Neuronal stem cell (in vitro differentiated cells): ENCODE results near the gene NRG3.

Source experiments
- DNase-seq: peaks from one replicate; pipeline ENCODE4 v3.0.0-alpha.2; 2013; ENCODE audit warnings: low spot score
- H2AFZ ChIP-seq: one replicate; pipeline ENCODE4 v1.6.1; 2013; ENCODE audit warnings: mild to moderate bottlenecking, low read length, inconsistent platforms
- H2AK5ac ChIP-seq: 2 replicates; pipeline ENCODE4 v1.6.1; 2013; ENCODE audit warnings: low read depth, mild to moderate bottlenecking, inconsistent platforms, low read length, moderate library complexity, mixed read lengths
- H2BK120ac ChIP-seq: 2 replicates; pipeline ENCODE4 v1.6.1; 2013; ENCODE audit warnings: low read depth, mild to moderate bottlenecking, inconsistent platforms, low read length, moderate library complexity, mixed read lengths
- H2BK12ac ChIP-seq: one replicate; pipeline ENCODE4 v1.6.1; 2013; ENCODE audit warnings: low read length, inconsistent platforms
- H2BK15ac ChIP-seq: 2 replicates; pipeline ENCODE4 v1.6.1; 2013; ENCODE audit warnings: mild to moderate bottlenecking, low read length, inconsistent platforms, mixed read lengths
- H2BK5ac ChIP-seq: one replicate; pipeline ENCODE4 v1.6.1; 2013; ENCODE audit warnings: inconsistent platforms, mild to moderate bottlenecking, low read length, moderate library complexity
- H3K14ac ChIP-seq: one replicate; pipeline ENCODE4 v1.6.1; 2013; ENCODE audit warnings: low read length, inconsistent platforms
- H3K18ac ChIP-seq: 2 replicates; pipeline ENCODE4 v1.6.1; 2013; ENCODE audit warnings: low read length, inconsistent platforms
- H3K23ac ChIP-seq: 2 replicates; pipeline ENCODE4 v1.6.1; 2013; ENCODE audit warnings: low read depth, mild to moderate bottlenecking, mixed read lengths, low read length, inconsistent platforms; ENCODE audit not compliant: poor library complexity
- H3K27ac ChIP-seq: replicated peaks from 3 replicates; pipeline ENCODE4 v1.5.1; 2013; ENCODE audit warnings: low read length, inconsistent platforms
- H3K27me3 ChIP-seq, 3 experiments: 2 replicates each; pipeline ENCODE4 v1.6.1; 2013; ENCODE audit warnings: low read length in 3 of 3, mild to moderate bottlenecking in 2 of 3, inconsistent platforms in 1 of 3, low read depth in 1 of 3, mixed read lengths in 1 of 3, moderate library complexity in 1 of 3; ENCODE audit not compliant: control insufficient read depth in 3 of 3, insufficient read depth in 3 of 3
- H3K36me3 ChIP-seq, 2 donors: replicated peaks in 1 of 2; 2 replicates each; pipeline ENCODE4 v1.6.1; 2013; ENCODE audit warnings: low read length in 2 of 2; ENCODE audit not compliant: control insufficient read depth in 2 of 2, insufficient read depth in 2 of 2
- H3K4ac ChIP-seq: 2 replicates; pipeline ENCODE4 v1.6.1; 2013; ENCODE audit warnings: inconsistent platforms, mild to moderate bottlenecking, low read length, moderate library complexity
- H3K4me1 ChIP-seq, 2 donors: 1 replicate in 1 of 2; 2 replicates in 1 of 2; pipeline ENCODE4 v1.6.1; 2013; ENCODE audit warnings: low read length in 2 of 2, low read depth in 1 of 2; ENCODE audit not compliant: control insufficient read depth in 2 of 2, insufficient read depth in 1 of 2
- H3K4me2 ChIP-seq: one replicate; pipeline ENCODE4 v1.6.1; 2013; ENCODE audit warnings: mild to moderate bottlenecking, low read length, inconsistent platforms; ENCODE audit not compliant: insufficient read depth, poor library complexity, severe bottlenecking
- H3K4me3 ChIP-seq, 2 donors: 2 replicates each; pipeline ENCODE4 v1.5.1; 2013; ENCODE audit warnings: low read length in 2 of 2, mild to moderate bottlenecking in 2 of 2, inconsistent platforms in 1 of 2, moderate library complexity in 1 of 2
- H3K79me1 ChIP-seq: one replicate; pipeline ENCODE4 v1.6.1; 2013; ENCODE audit warnings: low read depth, mild to moderate bottlenecking, inconsistent platforms, low read length, moderate library complexity
- H3K9ac ChIP-seq: one replicate; pipeline ENCODE4 v1.6.1; 2013; ENCODE audit warnings: mild to moderate bottlenecking, low read depth, low read length, inconsistent platforms; ENCODE audit not compliant: poor library complexity
- H3K9me3 ChIP-seq, 2 donors: replicated peaks in 1 of 2; 2 replicates each; pipeline versions ENCODE3 to v1.6.1; 2013; ENCODE audit warnings: low read length in 2 of 2, mild to moderate bottlenecking in 2 of 2, inconsistent platforms in 1 of 2, low read depth in 1 of 2, mixed read lengths in 1 of 2, moderate library complexity in 1 of 2; ENCODE audit not compliant: control insufficient read depth in 2 of 2, insufficient read depth in 1 of 2
- H4K8ac ChIP-seq: one replicate; pipeline ENCODE4 v1.6.1; 2013; ENCODE audit warnings: low read depth, mild to moderate bottlenecking, inconsistent platforms, low read length, moderate library complexity
- H4K91ac ChIP-seq: one replicate; pipeline ENCODE4 v1.6.1; 2013; ENCODE audit warnings: low read length, low read depth, mild to moderate bottlenecking, inconsistent platforms; ENCODE audit not compliant: poor library complexity
- WGBS, 2 donors: extraction: QIAGEN DNeasy Blood & Tissue Kit; methylation state at CpG; one replicate each; pipeline ENCODE4 v1.1.7; 2013; ENCODE audit warnings: missing lambda C conversion rate in 2 of 2, mixed read lengths in 1 of 2; ENCODE audit not compliant: insufficient read length in 2 of 2, insufficient replicate concordance in 1 of 2; ENCODE audit errors: extremely low coverage in 2 of 2; 5-methylcytosine and 5-hydroxymethylcytosine counted together

NRG3 gene

DNA sequence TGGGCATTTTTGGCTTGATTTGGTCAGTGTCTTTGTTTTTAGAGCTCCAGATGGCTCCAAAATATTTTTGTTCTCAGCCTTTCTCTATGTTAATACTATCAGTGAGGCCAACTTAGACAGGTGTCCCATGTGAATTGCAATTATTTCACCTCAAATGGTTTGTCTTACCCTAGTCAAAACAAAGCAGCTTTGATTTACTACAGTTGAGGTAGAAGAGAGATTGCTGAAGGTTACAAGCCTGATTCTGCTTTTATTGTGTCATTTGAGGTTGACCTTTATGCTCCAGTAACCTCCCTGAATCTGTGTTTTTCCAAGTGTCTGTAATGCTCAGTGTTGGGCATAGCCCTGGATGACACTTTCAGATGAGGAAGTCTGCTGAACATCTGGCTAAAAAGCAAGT is 882.9 kb downstream of the NRG3 start:
- Histone ChIP-seq H3K18ac (no peak overlapping the region), H3K9me3 (no peaks in the 10 kb centered on the region), H3K4ac (no peak overlapping the region), H3K27me3 (no peaks in the 10 kb centered on the region), H2AFZ (no peak overlapping the region), H3K14ac (no peak overlapping the region), H3K27ac (no peak overlapping the region), H3K4me1 (peaks cover 2 to 13% of the 10 kb centered on the region in 2 donors), H2BK5ac (no peak overlapping the region), H3K79me1 (no peaks in the 10 kb centered on the region), H3K4me2 (no peak overlapping the region), H2BK15ac (no peak overlapping the region), H2AK5ac (no peak overlapping the region), H3K23ac (no peak overlapping the region), H4K8ac (no peak overlapping the region), H3K36me3 (no peaks in the 10 kb centered on the region), H4K91ac (no peak overlapping the region), H3K9ac (no peak overlapping the region), H2BK12ac (no peak overlapping the region), H2BK120ac (no peak overlapping the region), H3K4me3 (no peak overlapping the region)
- no peak for DNase-seq

DNA sequence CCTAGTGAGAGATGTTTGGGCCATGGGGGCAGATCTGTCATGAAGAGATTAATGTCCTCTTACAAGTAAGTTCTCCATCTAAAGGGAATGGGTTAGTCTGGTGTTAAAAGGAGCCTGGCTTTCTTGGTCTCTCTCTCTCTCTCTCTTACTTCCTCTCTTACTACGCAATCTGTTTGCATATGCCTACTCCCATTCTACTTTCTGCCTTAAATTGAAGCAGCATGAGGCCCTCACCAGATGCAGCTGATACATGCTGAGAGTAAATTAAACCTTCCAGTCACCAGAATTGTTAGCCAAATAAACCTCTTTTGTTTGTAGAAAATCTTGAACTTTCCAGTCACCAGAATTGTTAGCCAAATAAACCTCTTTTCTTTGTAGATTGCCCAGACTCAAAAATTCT is 884.1 kb downstream of the NRG3 start:
- Histone ChIP-seq H4K8ac (no peak overlapping the region), H2BK12ac (no peak overlapping the region), H2AK5ac (no peak overlapping the region), H3K9me3 (peaks cover 0 to 2% of the 10 kb centered on the region in 2 donors), H3K79me1 (no peaks in the 10 kb centered on the region), H3K4ac (no peak overlapping the region), H2BK15ac (no peak overlapping the region), H3K14ac (no peak overlapping the region), H3K27me3 (no peaks in the 10 kb centered on the region), H3K4me3 (no peak overlapping the region), H2BK5ac (no peak overlapping the region), H3K4me2 (no peak overlapping the region), H3K9ac (no peak overlapping the region), H3K36me3 (no peaks in the 10 kb centered on the region), H2AFZ (no peak overlapping the region), H3K4me1 (peaks cover 2 to 13% of the 10 kb centered on the region in 2 donors), H2BK120ac (no peak overlapping the region), H3K27ac (no peak overlapping the region), H3K23ac (no peak overlapping the region), H4K91ac (no peak overlapping the region), H3K18ac (no peak overlapping the region)
- DNase-seq, result no peak
- no CpG with 5 or more reads among the region's 1 CpG for WGBS, 2 donors

DNA sequence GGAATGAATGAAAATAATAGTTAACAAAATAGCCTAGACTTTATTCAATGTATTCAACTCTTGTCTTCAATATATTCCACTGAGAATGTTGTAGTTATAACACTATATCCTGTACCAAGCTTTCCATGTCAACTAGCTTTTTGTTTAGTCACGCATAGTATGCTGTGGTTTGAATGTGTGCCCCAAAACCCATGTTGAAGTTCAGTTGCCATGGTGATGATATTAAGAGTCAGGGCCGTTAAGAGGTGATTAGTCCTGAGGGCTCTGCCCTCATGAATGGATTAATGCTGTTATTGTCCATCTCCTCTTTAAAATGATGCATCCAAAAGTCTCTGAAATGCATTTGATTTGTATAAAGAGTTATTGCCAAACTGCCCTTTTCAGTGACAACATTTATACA is 887.6 kb downstream of the NRG3 start:
- no peak overlapping the region for H2BK15ac ChIP-seq
- H3K4ac ChIP-seq, result no peak overlapping the region
- no peak overlapping the region for H3K27ac ChIP-seq
- H2AFZ ChIP-seq, result no peak overlapping the region
- WGBS, 2 donors, result no CpG with 5 or more reads among the region's 2 CpGs
- no peak overlapping the region for H2AK5ac ChIP-seq
- H4K91ac ChIP-seq, result no peak overlapping the region
- no peak overlapping the region for H3K23ac ChIP-seq
- no peak for DNase-seq
- H3K9ac ChIP-seq, result no peak overlapping the region
- no peak overlapping the region for H3K4me3 ChIP-seq
- H2BK5ac ChIP-seq, result no peak overlapping the region
- H3K18ac ChIP-seq, result no peak overlapping the region
- no peak overlapping the region for H2BK120ac ChIP-seq
- no peak overlapping the region for H4K8ac ChIP-seq
- H3K27me3 ChIP-seq, result no peaks in the 10 kb centered on the region
- peaks cover 2 to 8% of the 10 kb centered on the region in 2 donors for H3K4me1 ChIP-seq
- H3K4me2 ChIP-seq, result no peak overlapping the region
- peaks cover 0 to 3% of the 10 kb centered on the region in 2 donors for H3K9me3 ChIP-seq
- H3K79me1 ChIP-seq, result no peaks in the 10 kb centered on the region
- H2BK12ac ChIP-seq, result no peak overlapping the region
- H3K36me3 ChIP-seq, result no peaks in the 10 kb centered on the region
- no peak overlapping the region for H3K14ac ChIP-seq

DNA sequence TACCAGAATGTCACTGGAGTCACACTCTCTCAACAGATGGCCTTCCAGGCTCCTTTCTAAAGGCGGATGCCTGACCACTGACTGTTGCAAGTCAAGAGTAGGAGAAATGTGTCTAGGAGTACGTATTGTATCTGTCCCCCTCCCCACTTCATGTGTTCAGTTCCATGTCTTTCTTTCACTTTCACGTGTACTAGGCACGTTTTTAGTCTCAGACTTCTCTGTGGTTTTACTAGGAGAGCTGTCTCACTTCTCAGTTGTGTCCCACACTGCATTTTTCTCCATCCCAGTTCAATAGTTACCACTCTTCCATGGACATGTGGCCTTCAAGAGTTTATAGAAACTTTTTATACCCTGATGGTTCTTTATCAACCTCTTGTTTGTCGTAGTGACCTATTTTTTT is 893.0 kb downstream of the NRG3 start:
- Histone ChIP-seq H4K8ac (no peak overlapping the region), H2BK15ac (no peak overlapping the region), H3K36me3 (no peaks in the 10 kb centered on the region), H3K4ac (no peak overlapping the region), H3K14ac (no peak overlapping the region), H3K4me3 (no peak overlapping the region), H2BK120ac (no peak overlapping the region), H3K79me1 (no peaks in the 10 kb centered on the region), H3K23ac (no peak overlapping the region), H4K91ac (no peak overlapping the region), H3K4me2 (no peak overlapping the region), H3K27me3 (no peaks in the 10 kb centered on the region), H2BK12ac (no peak overlapping the region), H2BK5ac (no peak overlapping the region), H2AFZ (no peak overlapping the region), H3K4me1 (no peaks in the 10 kb centered on the region), H3K18ac (no peak overlapping the region), H3K27ac (no peak overlapping the region), H3K9ac (no peak overlapping the region), H3K9me3 (peaks cover 0 to 4% of the 10 kb centered on the region in 2 donors), H2AK5ac (no peak overlapping the region)
- no peak for DNase-seq
- WGBS, 2 donors, result no CpG with 5 or more reads among the region's 5 CpGs
